ENCODE results near the gene RNF126. TPM values are rescaled to one million over a fixed set of nuclear protein-coding genes. Genes with fewer than 3 reads are reported as not detected.

The RNF126 gene
- total and polyA plus RNA-seq, 2 of the 4 experiments (the other 2 are of a cell fraction) = 7.0 to 27.4 TPM

- Histone ChIP-seq H3K4me2 (ENCODE audit: low read depth, low read length) (no peak overlapping the region), H3K56ac (ENCODE audit: extremely low read depth, insufficient read depth, low read length) (no peak overlapping the region), H3K27ac (ENCODE audit: insufficient read depth, low read length) (no peak overlapping the region), H4K5ac (ENCODE audit: low read depth, low read length) (no peak overlapping the region), H3K4me3 (ENCODE audit: insufficient read depth, low read depth, low read length) (no peak overlapping the region), H2AK5ac (ENCODE audit: low read depth, low read length) (no peak overlapping the region), H3K27me3 (ENCODE audit: control insufficient read depth, insufficient read depth, low read length) (no peaks in the 10 kb centered on the region), H3K9ac (ENCODE audit: low read depth, low read length) (no peak overlapping the region), H2BK5ac (ENCODE audit: low read depth, low read length, poor library complexity, severe bottlenecking) (no peak overlapping the region), H3K14ac (replicated peaks; ENCODE audit: low read depth, low read length) (no peak overlapping the region), H3K9me3 (ENCODE audit: control insufficient read depth, insufficient read depth, low read length) (no peaks in the 10 kb centered on the region), H2BK120ac (ENCODE audit: low read depth, low read length) (no peak overlapping the region), H4K20me1 (ENCODE audit: insufficient read depth, low read length) (peaks cover 12% of the 10 kb centered on the region), H3K79me1 (ENCODE audit: low read depth in 1 of 2, low read length in 2 of 2) (peaks cover 0 to 9% of the 10 kb centered on the region in 2 experiments; a peak in 2 of 4 replicates), H3K23ac (ENCODE audit: low read depth, low read length) (no peak overlapping the region), H3K4ac (ENCODE audit: low read depth, low read length) (no peak overlapping the region), H2BK15ac (ENCODE audit: low read depth, low read length) (no peak overlapping the region), H3K9me1 (ENCODE audit: insufficient read depth, low read length) (no peaks in the 10 kb centered on the region), H2AFZ (replicated peaks; ENCODE audit: low read length, poor library complexity) (no peak overlapping the region), H3K18ac (ENCODE audit: low read depth, low read length) (no peak overlapping the region), H2BK20ac (ENCODE audit: low read depth, low read length) (no peak overlapping the region), H3K36me3 (ENCODE audit: control insufficient read depth, insufficient read depth, low read length) (peaks cover 50% of the 10 kb centered on the region), H3K4me1 (ENCODE audit: control insufficient read depth, insufficient read depth, low read length) (no peaks in the 10 kb centered on the region), H2AK9ac (replicated peaks; ENCODE audit: low read depth, low read length, poor library complexity) (no peak overlapping the region), H4K91ac (ENCODE audit: insufficient read depth, low read depth, low read length) (no peak overlapping the region), H4K8ac (ENCODE audit: low read depth in 2 of 2, low read length in 2 of 2) (no peak overlapping the region)
- ATAC-seq (ENCODE audit: low read depth) = no peak
- CTCF ChIA-PET = no interaction called here
- TF ChIP-seq CHD1 (IDR thresholded peaks at IDR 0.05; ENCODE audit: low read depth, low read length) (no peak), MXI1 (IDR thresholded peaks at IDR 0.05; ENCODE audit: borderline replicate concordance, low read depth, low read length) (no peak), RAD21 (IDR thresholded peaks at IDR 0.05; ENCODE audit: low read length) (no peak)
- POLR2A ChIA-PET (ENCODE audit: unreplicated experiment) = no interaction called here
- DNase-seq = no peak
- in situ Hi-C loops (cut with MboI; ENCODE audit: low sequenced_read_pairs) (no loop called here), dilution Hi-C loops (cut with HindIII; ENCODE audit: low sequenced_read_pairs, unreplicated experiment) (no loop called here), intact Hi-C loops (cut with micrococcal nuclease) (no loop called here)
- 96% methylated on average over 18 of the region's 52 CpGs; no CpG with 5 or more reads in 1 of the 2 experiments for WGBS, 2 experiments (ENCODE audit: extremely low coverage in 2 of 2, insufficient read length in 1 of 2)
- no TSS peak for BruUV-seq (replicated peaks)
Observed at GRCh38 chr19:647566-648284, 15.3 kb downstream of the RNF126 start.
